Neural cell (in vitro differentiated cells): Measurements from ENCODE around the gene UGT2B7.

Source experiments
- CTCF ChIP-seq: fragments of 450-650 bp; IDR thresholded peaks from 2 replicates; pipeline ENCODE4 v1.5.1; 2014; ENCODE audit warnings: antibody characterized with exemption, mild to moderate bottlenecking, moderate library complexity; ENCODE audit not compliant: poor library complexity, severe bottlenecking
- EP300 ChIP-seq: fragments of 450-650 bp; conservative IDR thresholded peaks from 2 replicates; pipeline ENCODE4 v1.6.1; 2014; ENCODE audit warnings: antibody characterized with exemption, mild to moderate bottlenecking, moderate library complexity; ENCODE audit not compliant: poor library complexity, severe bottlenecking
- EZH2 ChIP-seq: fragments of 200-600, 300-800 bp; shearing (Covaris generic), sonication (generic); IDR thresholded peaks from 2 replicates; pipeline ENCODE4 v1.6.1; 2014; ENCODE audit warnings: antibody characterized with exemption, low read length, borderline replicate concordance, mild to moderate bottlenecking; ENCODE audit not compliant: insufficient read depth, poor library complexity, severe bottlenecking
- POLR2AphosphoS5 ChIP-seq: IDR thresholded peaks from 2 replicates; pipeline ENCODE4 v1.6.1; 2012

GRCh38 chr4:69096111-69096656 is at the start of gene UGT2B7:
- no peak for TF ChIP-seq CTCF
- TF ChIP-seq POLR2AphosphoS5: no peak
- TF ChIP-seq EP300: no peak
- TF ChIP-seq EZH2: no peak
